ENCODE results near the gene TSGA10.
"Not testable (repeated sequence)": the region's sequence is repeated elsewhere in the genome, so short reads cannot be mapped to it uniquely, and the experiment has no call there.

DNA sequence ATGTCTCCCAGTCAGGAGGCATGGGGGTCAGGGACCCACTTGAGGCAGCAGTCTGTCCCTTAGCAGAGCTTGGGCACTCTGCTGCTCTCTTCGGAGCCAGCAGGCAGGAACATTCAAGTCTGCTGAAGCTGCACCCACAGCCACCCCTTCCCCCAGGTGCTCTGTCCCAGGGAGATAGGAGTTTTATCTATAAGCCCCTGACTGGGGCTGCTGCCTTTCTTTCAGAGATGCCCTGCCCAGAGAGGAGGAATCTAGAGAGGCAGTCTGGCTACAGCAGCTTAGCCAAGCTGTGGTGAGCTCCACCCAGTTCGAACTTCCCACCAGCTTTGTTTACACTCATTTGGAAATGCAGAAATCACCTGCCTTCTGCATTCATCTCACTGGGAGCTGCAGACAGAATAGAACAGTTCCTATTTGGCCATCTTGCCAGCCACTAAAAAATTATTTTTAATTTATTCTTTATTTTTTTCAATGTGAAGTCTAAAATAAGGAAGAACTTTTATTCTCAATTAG is 19.6 kb downstream of the TSGA10 start:
- TF ChIP-seq, protein P1, sequence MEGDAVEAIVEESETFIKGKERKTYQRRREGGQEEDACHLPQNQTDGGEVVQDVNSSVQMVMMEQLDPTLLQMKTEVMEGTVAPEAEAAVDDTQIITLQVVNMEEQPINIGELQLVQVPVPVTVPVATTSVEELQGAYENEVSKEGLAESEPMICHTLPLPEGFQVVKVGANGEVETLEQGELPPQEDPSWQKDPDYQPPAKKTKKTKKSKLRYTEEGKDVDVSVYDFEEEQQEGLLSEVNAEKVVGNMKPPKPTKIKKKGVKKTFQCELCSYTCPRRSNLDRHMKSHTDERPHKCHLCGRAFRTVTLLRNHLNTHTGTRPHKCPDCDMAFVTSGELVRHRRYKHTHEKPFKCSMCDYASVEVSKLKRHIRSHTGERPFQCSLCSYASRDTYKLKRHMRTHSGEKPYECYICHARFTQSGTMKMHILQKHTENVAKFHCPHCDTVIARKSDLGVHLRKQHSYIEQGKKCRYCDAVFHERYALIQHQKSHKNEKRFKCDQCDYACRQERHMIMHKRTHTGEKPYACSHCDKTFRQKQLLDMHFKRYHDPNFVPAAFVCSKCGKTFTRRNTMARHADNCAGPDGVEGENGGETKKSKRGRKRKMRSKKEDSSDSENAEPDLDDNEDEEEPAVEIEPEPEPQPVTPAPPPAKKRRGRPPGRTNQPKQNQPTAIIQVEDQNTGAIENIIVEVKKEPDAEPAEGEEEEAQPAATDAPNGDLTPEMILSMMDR (conservative IDR thresholded peaks at IDR 0.05; ENCODE audit: low read length) = not testable (repeated sequence)
- TF ChIP-seq EZH2phosphoT487 (IDR thresholded peaks at IDR 0.05; ENCODE audit: borderline replicate concordance, low read depth, low read length) = not testable (repeated sequence)

Data from OCI-LY7 (cell line).